GM18517 (cell line): ENCODE measurements around the gene UXS1.

Experiments used
- ATAC-seq: cut with Tn5 transposase; IDR thresholded peaks from one replicate; pipeline ENCODE4 v1.9.1; 2021; ENCODE audit warnings: mild to moderate bottlenecking, moderate library complexity; ENCODE audit not compliant: unreplicated experiment

UXS1 gene

DNA sequence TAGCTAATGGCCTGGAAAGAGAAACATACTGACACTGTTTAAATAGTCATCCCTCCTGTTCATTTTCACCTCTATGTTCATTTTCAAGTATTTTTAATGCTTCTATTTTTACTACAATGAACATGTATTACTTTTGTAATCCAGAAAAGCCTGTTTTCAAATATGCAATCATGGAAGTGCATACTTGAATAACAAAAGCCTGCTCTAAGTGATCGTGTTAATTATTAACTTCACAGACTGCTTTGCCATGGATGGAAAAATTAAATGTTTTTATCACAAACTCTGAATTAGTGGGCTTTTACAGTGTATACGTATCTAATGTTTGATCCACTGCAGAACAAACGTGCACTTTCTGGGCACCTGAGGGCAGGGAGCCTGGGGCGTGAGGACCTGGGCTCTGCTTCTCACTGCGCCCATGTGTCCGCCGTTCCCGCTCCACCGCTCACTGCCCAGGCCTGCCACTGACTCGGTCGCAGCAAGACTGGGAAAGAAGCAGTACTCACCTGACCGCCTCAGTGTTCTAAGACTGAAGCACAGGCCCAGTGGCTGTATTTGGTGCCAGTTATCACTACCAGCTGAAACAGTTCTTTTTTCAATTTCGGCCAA, 80.6 kb downstream of the UXS1 start:
- ATAC-seq = no peak

- ATAC-seq = no peak
Measured at GRCh38 chr2:106111882-106112571, 82.1 kb downstream of the UXS1 start.

- no peak for ATAC-seq
Measured at GRCh38 chr2:106109675-106110424, 84.3 kb downstream of the UXS1 start.

DNA sequence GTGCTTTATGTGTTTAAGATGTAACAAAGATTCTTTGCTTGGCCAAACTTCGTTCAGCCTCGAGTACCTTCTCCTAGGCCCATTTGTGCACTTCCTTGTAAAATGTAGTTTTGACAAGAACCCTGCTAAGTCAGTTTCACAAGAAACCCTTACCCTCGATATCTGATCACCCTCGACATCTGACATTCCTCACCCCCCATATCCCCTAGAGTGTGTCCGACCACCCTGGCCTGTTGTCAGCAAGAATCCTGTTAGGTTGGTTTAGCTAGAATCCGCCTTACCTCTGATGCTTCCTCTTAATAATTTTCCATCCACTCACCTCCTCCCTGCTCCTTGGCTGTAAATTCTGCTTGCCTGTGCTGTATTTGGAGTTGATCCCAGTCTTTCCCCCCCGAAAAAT, 85.3 kb downstream of the UXS1 start:
- no peak for ATAC-seq

GRCh38 chr2:106108351-106108750, 85.8 kb downstream of the UXS1 start:
- no peak for ATAC-seq

DNA sequence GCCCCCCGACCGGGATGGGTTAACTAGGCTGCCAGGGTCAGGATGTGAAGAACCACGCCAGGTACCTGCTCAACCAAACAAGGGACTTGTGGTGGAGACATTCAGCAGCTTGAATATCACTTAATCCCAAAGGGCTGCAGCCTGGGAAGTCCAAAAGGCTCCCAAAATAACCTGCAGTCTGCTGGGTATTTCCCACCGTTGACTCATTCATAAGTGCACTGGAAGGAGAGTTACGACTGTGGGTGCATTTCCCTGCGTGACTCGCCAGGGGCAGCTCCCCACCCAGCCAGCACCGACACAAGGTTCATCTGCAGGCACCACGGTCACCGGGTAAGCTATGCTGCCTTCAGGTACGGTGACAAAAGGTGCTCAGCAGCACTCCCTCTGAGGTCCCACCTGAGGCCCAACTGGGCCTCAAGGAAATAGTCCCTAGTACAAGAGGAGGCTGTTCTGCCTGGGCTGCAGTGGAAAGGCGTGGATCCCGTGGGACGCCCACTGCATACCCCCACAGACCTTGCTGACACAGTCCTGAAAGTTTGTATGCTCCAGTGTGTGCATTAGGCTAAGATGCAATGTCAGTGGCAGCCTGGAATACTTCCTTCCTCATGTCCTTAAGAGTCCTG, 86.5 kb downstream of the UXS1 start:
- ATAC-seq = peak; percentile 55

GRCh38 chr2:106106622-106107508, 87.2 kb downstream of the UXS1 start:
- no peak for ATAC-seq

DNA sequence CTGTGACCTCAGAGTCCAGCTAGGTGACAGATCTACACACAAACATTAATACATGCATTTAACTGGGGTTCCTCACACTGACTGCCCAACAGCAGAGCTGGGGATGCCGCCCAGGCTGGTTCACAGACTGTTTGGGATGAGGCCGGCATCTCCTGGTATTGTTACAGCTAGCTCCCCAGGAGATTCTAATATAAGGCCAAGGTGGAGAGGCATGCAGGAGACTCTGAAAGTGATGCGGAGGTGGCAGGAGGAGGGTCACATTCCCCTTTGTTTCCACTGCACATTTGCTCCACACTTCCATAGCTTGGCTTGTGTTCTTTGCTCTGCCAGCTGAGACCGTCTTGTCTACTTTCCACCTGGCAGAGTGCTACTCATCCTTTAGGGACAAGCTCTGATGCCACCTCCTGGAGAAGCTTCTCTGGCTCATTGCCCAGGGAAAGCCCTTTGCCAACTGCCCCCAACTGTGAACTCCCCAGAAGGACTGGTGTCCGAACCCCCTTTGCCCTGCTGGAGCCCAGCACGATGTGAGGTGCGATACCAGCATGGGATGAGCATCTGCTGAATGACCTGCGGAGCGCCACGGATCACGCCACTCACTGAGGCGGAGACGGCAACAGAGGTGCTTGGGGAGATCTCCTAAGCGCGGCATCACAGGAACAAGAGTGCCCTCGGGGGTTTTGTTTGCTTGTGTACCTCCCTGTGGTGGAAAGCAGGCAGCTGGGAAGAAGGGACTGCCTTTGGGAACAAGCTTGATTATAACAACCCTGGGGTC, 88.8 kb downstream of the UXS1 start:
- no peak for ATAC-seq

DNA sequence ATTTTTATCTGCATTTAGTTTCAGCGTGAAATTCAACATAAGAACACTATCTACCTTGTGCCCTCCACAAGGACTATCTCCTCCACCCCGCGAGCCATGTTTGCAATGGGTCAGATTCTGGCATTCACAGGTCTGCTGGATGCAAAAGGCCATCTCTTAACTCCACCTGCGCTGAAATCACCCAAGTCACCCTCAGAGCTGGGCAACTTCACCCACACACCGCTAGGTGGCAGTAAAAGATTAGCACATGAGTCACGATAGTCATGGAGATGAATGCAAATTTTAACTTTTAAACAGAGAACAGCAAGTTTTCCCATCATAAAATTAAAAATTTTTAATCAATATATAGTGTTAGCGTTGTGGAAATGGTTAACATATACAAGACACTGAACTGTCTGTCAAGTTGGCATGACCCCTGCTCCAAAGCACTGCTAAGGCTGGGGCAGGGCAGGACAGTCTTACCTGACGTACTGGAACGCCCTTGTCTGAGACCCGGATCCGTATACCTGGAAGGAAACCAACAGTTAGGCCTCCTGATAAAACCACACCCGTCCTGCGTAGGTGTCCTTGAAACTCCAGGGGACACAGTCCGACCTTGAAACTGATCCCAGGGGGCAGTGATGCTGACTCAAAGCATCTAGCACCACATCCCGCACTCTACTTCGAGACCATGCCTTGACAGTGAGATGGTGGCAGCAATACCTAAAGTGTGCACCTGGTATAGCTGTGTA, 89.6 kb downstream of the UXS1 start:
- ATAC-seq = peak; percentile 78

GRCh38 chr2:106099691-106100090, 94.4 kb downstream of the UXS1 start:
- no peak for ATAC-seq

- no peak for ATAC-seq
Measured at GRCh38 chr2:106098664-106099063, 95.4 kb downstream of the UXS1 start.

- no peak for ATAC-seq
Measured at GRCh38 chr2:106098081-106098480, 96.0 kb downstream of the UXS1 start.

- no peak for ATAC-seq
Measured at GRCh38 chr2:106097038-106098000, 96.8 kb downstream of the UXS1 start.

DNA sequence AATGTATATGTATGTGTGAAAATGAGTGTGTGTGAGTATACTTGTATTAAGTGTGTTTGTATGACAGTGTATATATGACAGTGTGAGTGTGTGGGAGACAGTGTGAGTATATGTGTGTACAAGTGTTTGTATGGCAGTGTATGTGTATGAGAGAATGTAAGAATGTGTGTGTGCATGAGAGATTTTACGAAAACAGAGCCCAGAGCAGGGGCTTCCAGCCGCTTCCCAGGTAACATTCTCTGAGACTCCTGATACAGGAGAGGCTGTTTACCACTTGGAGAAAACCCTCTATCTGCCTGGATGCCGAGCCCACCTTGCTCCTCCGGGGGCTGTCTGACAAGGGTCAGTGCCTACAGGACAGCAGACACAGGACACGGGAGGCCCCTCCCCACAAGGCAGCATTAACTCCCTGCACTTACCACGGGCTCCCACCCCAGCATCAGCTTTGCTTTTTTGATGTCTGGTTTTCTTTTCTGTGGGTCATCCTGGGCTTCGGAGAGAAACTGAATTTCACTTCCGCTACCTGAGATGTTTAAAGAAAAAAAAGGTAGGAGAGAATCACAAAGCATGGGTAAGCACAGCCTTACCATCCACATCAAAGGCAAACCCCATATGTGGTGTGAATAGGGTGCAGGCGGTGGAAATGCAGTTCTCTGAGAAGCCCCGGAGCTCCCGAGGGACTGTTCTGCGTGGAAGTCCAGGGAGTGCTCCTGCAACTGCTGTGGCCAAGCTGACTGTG, 97.6 kb downstream of the UXS1 start:
- no peak for ATAC-seq

- ATAC-seq = no peak
Measured at GRCh38 chr2:106095478-106096298, 98.4 kb downstream of the UXS1 start.

- ATAC-seq = no peak
Measured at GRCh38 chr2:106094131-106094841, 99.8 kb downstream of the UXS1 start.
